CD4-positive, alpha-beta T cell (primary cell): Measurements from ENCODE around the gene CHCHD1. TPM values are rescaled to one million over a fixed set of nuclear protein-coding genes. Genes with fewer than 3 reads are reported as not detected.
A peak's percentile ranks its signal among the peaks of the same experiment; 100 is the strongest.

Experiments
- ATAC-seq: fragments of 200-7000 bp; cut with Tn5 transposase; one replicate; pipeline ENCODE4 v1.10.0; 2022; ENCODE audit warnings: mild to moderate bottlenecking; ENCODE audit not compliant: poor library complexity
- CTCF ChIA-PET: fragments of 350-600 bp; sonication (Branson Sonifier 250); formaldehyde crosslinking; loops from one replicate; lab custom pipeline; 2021; ENCODE audit warnings: antibody characterized with exemption, inconsistent platforms; lab: Charles Lee
- POLR2A ChIA-PET: fragments of 350-600 bp; sonication (Branson Sonifier 250); formaldehyde crosslinking; loops from one replicate; lab custom pipeline; 2021; ENCODE audit warnings: antibody characterized with exemption, inconsistent platforms; lab: Charles Lee
- DNase-seq, 14 experiments: peaks; one replicate each; pipeline ENCODE4 v3.0.0-alpha.2; 2013 to 2020; ENCODE audit warnings: mixed read lengths in 2 of 14
- H3K27ac ChIP-seq, 2 donors: one replicate each; pipeline versions ENCODE4 v1.5.1 to v1.7.0; 2013; ENCODE audit warnings: low read length in 2 of 2, low read depth in 1 of 2, mild to moderate bottlenecking in 1 of 2
- H3K27me3 ChIP-seq, 2 experiments: 1 replicate in 1 of 2; 2 replicates in 1 of 2; pipeline versions ENCODE4 v1.6.1 to v1.7.0; 2013; ENCODE audit warnings: low read length in 2 of 2, control low read depth in 1 of 2, mild to moderate bottlenecking in 1 of 2, moderate library complexity in 1 of 2; ENCODE audit not compliant: insufficient read depth in 2 of 2, control insufficient read depth in 1 of 2
- H3K36me3 ChIP-seq: one replicate; pipeline ENCODE4 v1.6.1; 2013; ENCODE audit warnings: low read length, control low read depth; ENCODE audit not compliant: insufficient read depth
- H3K4me1 ChIP-seq: one replicate; pipeline ENCODE4 v1.6.1; 2013; ENCODE audit warnings: low read length, control low read depth; ENCODE audit not compliant: insufficient read depth
- H3K4me3 ChIP-seq: one replicate; pipeline ENCODE4 v1.5.1; 2013; ENCODE audit warnings: mild to moderate bottlenecking, low read length, moderate library complexity
- H3K9me3 ChIP-seq, 2 experiments: 1 replicate in 1 of 2; 2 replicates in 1 of 2; pipeline versions ENCODE4 v1.6.1 to v1.7.0; 2013; ENCODE audit warnings: low read length in 2 of 2, mild to moderate bottlenecking in 2 of 2, control low read depth in 1 of 2, moderate library complexity in 1 of 2; ENCODE audit not compliant: control insufficient read depth in 1 of 2, insufficient read depth in 1 of 2
- H3K27ac Mint-ChIP-seq: one replicate; pipeline ENCODE4 v1.8.0; 2020; ENCODE audit warnings: mixed read lengths
- H3K27me3 Mint-ChIP-seq: one replicate; pipeline ENCODE4 v1.8.0; 2021; ENCODE audit warnings: mixed read lengths
- H3K36me3 Mint-ChIP-seq: one replicate; pipeline ENCODE4 v1.8.0; 2021; ENCODE audit warnings: low read depth, mixed read lengths
- H3K4me1 Mint-ChIP-seq: one replicate; pipeline ENCODE4 v1.8.0; 2021; ENCODE audit warnings: low read depth, mixed read lengths
- H3K4me3 Mint-ChIP-seq: one replicate; pipeline ENCODE4 v1.8.0; 2020; ENCODE audit warnings: mild to moderate bottlenecking, mixed read lengths
- H3K9me3 Mint-ChIP-seq: one replicate; pipeline ENCODE4 v1.8.0; 2020; ENCODE audit warnings: mixed read lengths
- CTCF ChIP-seq: fragments of 200-600 bp; IDR thresholded peaks from one replicate; pipeline ENCODE4 v1.8.0; 2022; ENCODE audit warnings: antibody characterized with exemption, mild to moderate bottlenecking
- intact Hi-C, 2 experiments: fragments of 100-400 bp; cut with DNase I in 1 of 2; cut with micrococcal nuclease in 1 of 2; formaldehyde crosslinking; loops; one replicate each; pipeline versions ENCODE4 v1.15.1 to v1.9.0; 2023 to 2025; cut with DNase I, micrococcal nuclease
- total RNA-seq, 174 experiments: library from RNA in 2 of 174; stranded (reverse) in 2 of 174; gene quantifications; one replicate each; pipeline ENCODE4 v1.2.3 and lab custom pipeline; 2021 to 2026

Gene CHCHD1
- total RNA-seq, 2 experiments from 2014 or later = 6.3 to 6.8 TPM

DNA sequence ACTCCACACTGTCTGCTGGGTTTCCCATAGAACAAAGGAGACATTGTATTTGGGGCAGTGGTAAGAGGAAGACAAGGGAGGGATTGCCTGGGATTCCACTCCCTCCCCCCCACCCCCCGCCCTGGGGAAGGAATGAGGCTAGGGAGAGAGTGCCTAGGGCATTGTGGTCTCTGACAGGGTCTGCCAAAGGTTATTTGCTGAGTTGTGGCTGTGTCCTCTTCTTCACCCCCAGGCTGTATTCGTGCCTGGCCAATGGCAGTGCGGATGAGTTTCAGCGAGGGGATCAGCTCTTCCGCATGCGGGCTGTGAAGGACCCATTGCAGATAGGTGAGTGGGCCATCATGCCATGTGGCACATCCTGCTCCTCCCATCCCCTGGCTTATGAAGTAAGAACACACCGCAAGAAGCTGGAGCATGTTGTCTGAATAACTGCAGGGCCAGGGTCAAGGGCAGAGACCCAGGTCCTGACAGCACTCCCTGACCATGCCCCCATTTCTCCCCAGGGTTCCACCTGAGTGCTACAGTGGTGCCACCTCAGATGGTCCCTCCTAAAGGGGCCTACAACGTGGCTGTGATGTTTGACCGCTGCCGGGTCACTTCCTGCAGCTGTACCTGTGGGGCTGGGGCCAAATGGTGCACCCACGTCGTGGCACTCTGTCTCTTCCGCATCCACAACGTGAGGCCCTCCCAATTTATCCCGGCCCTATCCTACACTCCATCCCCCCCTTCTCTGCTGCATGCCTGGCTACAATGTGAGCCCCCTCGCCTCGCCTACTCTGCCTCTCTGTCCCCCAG, 7.2 kb downstream of the CHCHD1 start:
- H3K4me3 Mint-ChIP-seq = peak overlapping the region; percentile 3
- peaks cover 61% of the 10 kb centered on the region for H3K36me3 Mint-ChIP-seq
- no peaks in the 10 kb centered on the region for H3K27me3 Mint-ChIP-seq
- H3K9me3 Mint-ChIP-seq = no peaks in the 10 kb centered on the region
- intact Hi-C loops = loop anchor here in 1 of 2 experiments (10.0 kb wide), 2 partner anchors 294 to 366 kb away; partner anchors contain the start of genes ADK, AP3M1 and PPP3CB
- H3K27ac Mint-ChIP-seq = no peak overlapping the region
- H3K4me3 ChIP-seq = no peak overlapping the region
- no peak overlapping the region for H3K27ac ChIP-seq
- CTCF ChIA-PET = interaction anchor here (1.5 kb wide), 1 partner anchor 91 kb away, joined by 3 read pairs; no protein-coding TSS in a partner anchor
- H3K4me1 Mint-ChIP-seq = peaks cover 29% of the 10 kb centered on the region
- H3K36me3 ChIP-seq = peaks cover 52% of the 10 kb centered on the region
- TF ChIP-seq CTCF = no peak
- no peaks in the 10 kb centered on the region for H3K9me3 ChIP-seq
- DNase-seq (no peak), ATAC-seq (no peak)
- no peaks in the 10 kb centered on the region for H3K27me3 ChIP-seq
- H3K4me1 ChIP-seq = peaks cover 25% of the 10 kb centered on the region
- POLR2A ChIA-PET = interaction anchor here (10.2 kb wide), 1 partner anchor 19 kb away, joined by 244 read pairs; a partner anchor contains a TSS

DNA sequence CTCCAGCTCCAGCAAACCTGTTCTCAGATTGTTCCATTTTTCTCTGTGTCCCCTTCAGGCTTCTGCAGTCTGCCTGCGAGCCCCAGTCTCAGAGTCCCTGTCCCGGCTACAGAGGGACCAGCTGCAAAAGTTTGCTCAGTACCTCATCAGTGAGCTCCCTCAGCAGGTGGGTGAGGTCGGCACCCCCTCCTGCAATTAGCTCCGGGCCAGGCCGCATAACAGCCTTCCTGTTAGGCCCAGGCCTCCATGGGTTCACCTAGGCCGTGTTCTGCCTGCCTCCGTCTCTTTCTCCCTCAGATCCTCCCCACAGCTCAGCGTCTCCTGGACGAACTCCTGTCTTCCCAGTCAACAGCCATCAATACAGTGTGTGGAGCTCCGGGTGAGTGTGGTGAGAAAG, 7.8 kb downstream of the CHCHD1 start:
- TF ChIP-seq CTCF = no peak
- Mint-ChIP-seq H3K36me3 (peaks cover 67% of the 10 kb centered on the region), H3K9me3 (no peaks in the 10 kb centered on the region), H3K27ac (no peak overlapping the region), H3K4me1 (peaks cover 26% of the 10 kb centered on the region), H3K4me3 (peak overlapping the region; percentile 3), H3K27me3 (no peaks in the 10 kb centered on the region)
- DNase-seq (no peak), ATAC-seq (no peak)
- peaks cover 57% of the 10 kb centered on the region for H3K36me3 ChIP-seq
- ChIA-PET POLR2A (no interaction called here), CTCF (interaction anchor here (1.5 kb wide), 1 partner anchor 90 kb away, joined by 3 read pairs; no protein-coding TSS in a partner anchor)
- H3K4me3 ChIP-seq = no peak overlapping the region
- no peak overlapping the region for H3K27ac ChIP-seq
- peaks cover 25% of the 10 kb centered on the region for H3K4me1 ChIP-seq
- H3K9me3 ChIP-seq = no peaks in the 10 kb centered on the region
- H3K27me3 ChIP-seq = no peaks in the 10 kb centered on the region
- intact Hi-C loops = loop anchor here in 1 of 2 experiments (10.0 kb wide), 2 partner anchors 295 to 365 kb away; partner anchors contain the start of genes ADK, AP3M1 and PPP3CB

DNA sequence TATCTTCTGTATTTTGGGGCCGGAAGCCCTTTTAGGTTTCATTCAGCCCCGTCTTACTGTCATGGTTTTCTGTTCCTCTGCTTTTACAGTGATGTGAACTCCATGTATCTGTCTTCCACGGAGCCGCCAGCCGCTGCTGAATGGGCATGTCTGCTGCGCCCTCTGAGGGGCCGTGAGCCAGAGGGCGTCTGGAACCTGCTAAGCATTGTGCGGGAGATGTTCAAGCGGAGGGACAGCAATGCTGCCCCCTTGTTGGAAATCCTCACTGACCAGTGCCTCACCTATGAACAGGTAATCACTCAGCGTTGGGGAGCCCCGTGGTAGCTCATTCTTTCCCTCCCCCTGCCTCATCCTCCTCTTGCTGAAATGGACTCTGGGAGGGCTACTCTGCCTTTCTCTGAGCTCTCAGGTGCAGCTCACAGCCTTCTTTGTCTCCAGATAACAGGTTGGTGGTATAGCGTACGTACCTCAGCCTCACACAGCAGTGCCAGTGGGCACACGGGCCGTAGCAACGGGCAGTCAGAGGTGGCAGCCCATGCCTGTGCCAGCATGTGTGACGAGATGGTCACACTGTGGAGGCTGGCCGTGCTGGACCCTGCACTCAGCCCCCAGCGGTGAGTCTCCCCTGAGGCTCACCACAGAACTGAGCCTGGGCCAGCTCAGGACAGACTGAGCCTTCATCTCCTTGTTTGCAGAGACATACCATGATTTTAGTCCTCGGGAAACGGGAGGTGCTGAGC, 9.2 kb downstream of the CHCHD1 start:
- ChIA-PET POLR2A (no interaction called here), CTCF (no interaction called here)
- intact Hi-C loops = no loop called here
- H3K9me3 Mint-ChIP-seq = no peaks in the 10 kb centered on the region
- DNase-seq (no peak), ATAC-seq (no peak)
- Histone ChIP-seq H3K27me3 (no peaks in the 10 kb centered on the region), H3K9me3 (no peaks in the 10 kb centered on the region), H3K4me3 (no peak overlapping the region), H3K4me1 (peaks cover 19% of the 10 kb centered on the region), H3K27ac (no peak overlapping the region), H3K36me3 (peaks cover 71% of the 10 kb centered on the region)
- no peak overlapping the region for H3K4me3 Mint-ChIP-seq
- no peak overlapping the region for H3K27ac Mint-ChIP-seq
- H3K27me3 Mint-ChIP-seq = no peaks in the 10 kb centered on the region
- peaks cover 70% of the 10 kb centered on the region for H3K36me3 Mint-ChIP-seq
- no peak for TF ChIP-seq CTCF
- peaks cover 14% of the 10 kb centered on the region for H3K4me1 Mint-ChIP-seq
